ENCODE results near the gene NFYB.
"Not testable (repeated sequence)": the region's sequence is repeated elsewhere in the genome, so short reads cannot be mapped to it uniquely, and the experiment has no call there.

Gene NFYB

GRCh38 chr12:104137902-104138796, at the start of gene NFYB:
Gene NFYB, minus strand, starts transcription at chr12:104138210. Its CDS starts 2,757 bp downstream, at chr12:104135453.
- DNase-seq (ENCODE audit: low read depth in 2 of 2), result peak; percentile 81 to 84

GRCh38 chr12:104187446-104188155, 49.6 kb upstream of the NFYB start:
- no peak for DNase-seq (ENCODE audit: low read depth in 2 of 2)

- no peak for DNase-seq (ENCODE audit: low read depth in 2 of 2)
Measured at GRCh38 chr12:104183443-104183842, 45.4 kb upstream of the NFYB start.

GRCh38 chr12:104182621-104183378, 44.8 kb upstream of the NFYB start:
- no peak for DNase-seq (ENCODE audit: low read depth in 2 of 2)

GRCh38 chr12:104182144-104182543, 44.1 kb upstream of the NFYB start:
- DNase-seq (ENCODE audit: low read depth in 2 of 2), result no peak

- DNase-seq (ENCODE audit: low read depth in 2 of 2), result no peak
Measured at GRCh38 chr12:104181313-104181712, 43.3 kb upstream of the NFYB start.

- no peak for DNase-seq (ENCODE audit: low read depth in 2 of 2)
Measured at GRCh38 chr12:104180374-104180773, 42.4 kb upstream of the NFYB start.

GRCh38 chr12:104177663-104178501, 39.9 kb upstream of the NFYB start:
- no peak for DNase-seq (ENCODE audit: low read depth in 2 of 2)

GRCh38 chr12:104177336-104177662, 39.3 kb upstream of the NFYB start:
- no peak for DNase-seq (ENCODE audit: low read depth in 2 of 2)

- no peak for DNase-seq (ENCODE audit: low read depth in 2 of 2)
Measured at GRCh38 chr12:104175726-104176247, 37.8 kb upstream of the NFYB start.

GRCh38 chr12:104173804-104174203, 35.8 kb upstream of the NFYB start:
- not testable (repeated sequence) for DNase-seq (ENCODE audit: low read depth in 2 of 2)

GRCh38 chr12:104172570-104172947, 34.5 kb upstream of the NFYB start:
- no peak for DNase-seq (ENCODE audit: low read depth in 2 of 2)

GRCh38 chr12:104171785-104172569, 34.0 kb upstream of the NFYB start:
- DNase-seq (ENCODE audit: low read depth in 2 of 2), result no peak

- no peak for DNase-seq (ENCODE audit: low read depth in 2 of 2)
Measured at GRCh38 chr12:104168596-104168995, 30.6 kb upstream of the NFYB start.

GRCh38 chr12:104167519-104168458, 29.8 kb upstream of the NFYB start:
- DNase-seq (ENCODE audit: low read depth in 2 of 2), result no peak

- DNase-seq (ENCODE audit: low read depth in 2 of 2), result no peak
Measured at GRCh38 chr12:104166465-104166864, 28.5 kb upstream of the NFYB start.

- no peak for DNase-seq (ENCODE audit: low read depth in 2 of 2)
Measured at GRCh38 chr12:104165801-104166200, 27.8 kb upstream of the NFYB start.

GRCh38 chr12:104164634-104165033, 26.6 kb upstream of the NFYB start:
- no peak for DNase-seq (ENCODE audit: low read depth in 2 of 2)

GRCh38 chr12:104163631-104164030, 25.6 kb upstream of the NFYB start:
- no peak for DNase-seq (ENCODE audit: low read depth in 2 of 2)

Measured in stimulated activated CD4-positive, alpha-beta T cell treated with anti-CD3 and anti-CD28 coated beads, Interleukin-4, amount 100 ng/mL, for 48 hours (primary cell).